ENCODE measurements around the gene ABCC6.
"Not testable (repeated sequence)": the region's sequence is repeated elsewhere in the genome, so short reads cannot be mapped to it uniquely, and the experiment has no call there.

Gene ABCC6

GRCh38 chr16:16188827-16189226 is 34.5 kb downstream of the ABCC6 start:
- no peak for DNase-seq

- DNase-seq: no peak
Measured at GRCh38 chr16:16186820-16187219, 36.5 kb downstream of the ABCC6 start.

DNA sequence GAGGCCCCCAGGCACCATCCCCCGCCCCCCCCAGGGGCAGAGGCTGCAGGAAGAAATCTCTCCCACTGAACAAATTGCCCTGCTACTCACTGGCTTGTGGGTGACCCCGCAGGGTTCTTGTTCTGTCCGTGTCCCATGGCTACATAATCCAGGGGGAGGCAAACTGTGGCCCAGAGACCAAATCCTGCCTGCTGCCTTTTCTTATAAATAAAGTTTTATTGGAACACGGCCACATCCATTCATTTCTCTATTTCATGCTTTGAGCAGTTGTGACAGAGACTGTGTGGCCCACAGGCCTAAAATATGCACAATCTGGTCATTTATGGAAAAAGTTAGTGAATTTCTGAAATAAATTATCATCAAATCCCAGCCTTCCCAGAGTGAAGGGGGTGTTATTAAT is 38.2 kb downstream of the ABCC6 start:
- no peak for DNase-seq

DNA sequence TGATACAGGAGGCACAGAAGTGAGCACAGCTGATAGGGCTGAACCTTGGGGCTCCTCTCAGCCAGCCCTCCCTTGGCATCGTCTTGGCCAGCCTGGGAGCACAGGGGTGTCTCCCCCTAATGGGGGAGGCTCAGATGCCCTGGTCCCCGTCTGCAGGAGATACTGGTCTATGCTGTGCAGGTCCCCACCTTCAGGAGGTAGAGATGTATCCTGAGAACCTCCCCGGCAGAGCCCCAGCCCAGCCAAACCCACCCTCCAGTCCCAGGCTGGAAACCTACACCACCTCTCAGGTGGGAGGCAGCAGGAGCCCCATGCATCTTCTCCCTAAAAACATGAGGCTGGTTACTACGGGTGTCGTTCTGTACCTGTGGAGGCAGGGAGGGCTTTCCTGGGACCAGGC is 38.7 kb downstream of the ABCC6 start:
- no peak for DNase-seq

DNA sequence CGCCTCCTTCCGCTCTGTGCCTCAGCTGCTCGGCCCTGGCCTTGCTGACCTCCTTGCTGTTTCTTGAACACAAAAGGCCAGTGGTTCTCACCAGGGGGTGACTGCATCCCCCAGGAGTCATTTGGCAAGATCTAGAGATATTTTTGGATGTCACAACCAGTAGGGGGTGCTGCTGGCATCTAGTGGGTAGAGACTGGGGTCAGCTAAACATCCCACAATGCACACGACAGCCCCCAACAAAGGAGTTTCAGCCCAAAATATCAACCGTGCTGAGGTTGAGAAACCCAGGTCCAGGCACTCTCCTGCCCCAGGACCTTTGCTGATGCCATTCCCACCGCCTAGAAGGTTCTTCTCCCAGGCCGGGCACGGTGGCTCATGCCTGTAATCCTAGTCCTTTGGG is 39.7 kb downstream of the ABCC6 start:
- no peak for DNase-seq

DNA sequence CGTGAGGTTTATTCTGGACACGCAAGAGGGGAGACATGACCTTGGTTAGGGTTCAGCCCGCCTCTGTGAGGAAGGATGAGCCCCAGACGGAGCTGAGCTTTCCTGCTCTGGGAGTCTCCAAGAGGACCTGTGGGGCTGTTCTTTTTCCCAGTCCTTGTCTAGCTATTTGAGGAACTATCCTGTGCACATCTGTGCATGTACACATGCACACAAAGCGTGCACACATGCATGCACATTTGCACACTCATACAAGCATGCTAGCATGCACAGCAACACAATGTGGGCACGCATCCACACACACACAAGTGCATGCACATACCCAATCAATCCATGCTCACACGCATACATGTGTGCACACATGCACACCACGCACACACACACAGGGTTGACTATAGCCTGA is 40.4 kb downstream of the ABCC6 start:
- DNase-seq: no peak

- DNase-seq: not testable (repeated sequence)
Measured at GRCh38 chr16:16181748-16182147, 41.5 kb downstream of the ABCC6 start.

- no peak for DNase-seq
Measured at GRCh38 chr16:16178455-16179162, 44.7 kb downstream of the ABCC6 start.

GRCh38 chr16:16176328-16176727 is 47.0 kb downstream of the ABCC6 start:
- DNase-seq: no peak

DNA sequence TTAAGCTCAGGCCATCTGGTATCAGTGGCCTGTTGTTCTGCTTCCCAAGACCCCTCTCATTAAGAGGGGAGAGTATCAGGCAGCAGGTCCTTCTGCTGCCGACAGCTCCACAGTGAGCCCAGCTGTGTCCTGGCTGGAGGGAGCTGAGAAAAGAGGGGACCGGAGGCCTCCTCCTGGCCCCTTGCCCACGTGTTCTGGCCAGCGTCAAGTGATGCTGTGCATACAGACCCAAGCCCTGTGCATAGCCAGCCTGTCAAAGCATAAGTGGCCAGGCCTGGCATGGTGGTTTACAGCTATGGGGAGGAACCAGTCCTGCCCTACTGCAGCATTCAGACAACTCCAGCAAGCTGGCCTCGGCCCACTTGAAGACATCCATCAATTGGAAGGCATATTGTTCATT is 48.0 kb downstream of the ABCC6 start:
- DNase-seq: no peak

DNA sequence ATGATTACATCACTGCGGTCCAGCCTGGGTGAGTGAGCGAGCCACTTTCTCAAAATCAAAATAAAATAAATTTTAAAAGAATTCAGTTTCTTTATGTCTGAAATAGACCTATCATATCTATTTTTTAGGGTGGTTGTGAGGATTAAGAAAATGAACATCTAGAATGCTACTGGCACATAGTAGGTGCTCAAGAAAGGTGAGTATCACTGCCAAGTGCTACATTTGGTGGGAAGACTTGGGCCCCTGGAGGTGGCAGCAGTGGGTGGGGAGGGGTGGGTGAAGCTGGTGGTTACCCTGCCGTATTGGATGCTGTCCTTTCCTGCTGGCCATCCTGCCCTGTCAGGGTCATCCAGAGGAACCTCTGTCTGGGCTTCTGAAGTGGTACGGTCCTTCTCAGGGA is 50.3 kb downstream of the ABCC6 start:
- no peak for DNase-seq

DNA sequence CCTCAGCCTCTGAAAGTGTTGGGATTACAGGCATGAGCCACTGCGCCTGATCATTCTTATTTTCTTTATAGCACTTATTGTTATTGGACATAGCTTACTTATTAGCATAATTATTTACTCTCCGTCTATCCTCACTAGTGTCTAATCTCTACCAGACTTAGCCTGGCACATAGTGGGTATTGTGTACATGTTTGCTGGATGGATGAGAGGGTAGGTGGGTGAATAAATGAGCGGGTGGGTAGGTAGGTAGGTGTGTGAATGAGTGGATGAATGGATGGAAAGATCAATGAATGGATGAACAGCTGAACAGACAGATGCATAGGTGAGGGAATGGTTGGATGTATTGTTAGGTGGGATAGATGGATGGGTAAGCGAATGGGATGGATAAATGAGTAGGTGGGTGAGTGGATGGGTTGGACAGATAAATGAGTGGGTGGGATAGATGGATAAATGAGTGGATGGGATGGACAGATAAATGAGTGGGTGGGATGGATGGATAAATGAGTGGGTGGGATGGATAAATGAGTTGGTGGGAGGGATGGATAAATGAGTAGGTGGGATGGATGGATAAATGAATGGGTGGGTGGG is 51.9 kb downstream of the ABCC6 start:
- DNase-seq: no peak

- no peak for DNase-seq
Measured at GRCh38 chr16:16169615-16170014, 53.7 kb downstream of the ABCC6 start.

DNA sequence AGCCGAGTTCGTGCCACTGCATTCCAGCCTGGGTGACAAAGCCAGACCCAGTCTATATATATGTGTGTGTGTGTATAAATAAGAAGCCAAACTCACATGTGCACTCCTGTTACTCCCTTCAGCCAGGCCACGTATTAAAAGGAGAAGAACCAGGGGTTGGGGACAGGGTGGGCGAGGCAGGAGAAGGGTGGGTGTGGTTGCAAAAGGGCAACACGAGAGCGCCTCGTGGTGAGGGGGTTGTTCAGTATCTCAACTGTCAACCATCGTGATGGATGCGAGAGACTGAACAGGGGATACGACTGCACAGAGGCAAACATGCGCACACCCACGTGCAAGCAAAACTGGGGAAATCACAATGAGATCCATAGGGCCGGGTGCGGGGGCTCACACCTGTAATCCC is 54.9 kb downstream of the ABCC6 start:
- DNase-seq: no peak

DNA sequence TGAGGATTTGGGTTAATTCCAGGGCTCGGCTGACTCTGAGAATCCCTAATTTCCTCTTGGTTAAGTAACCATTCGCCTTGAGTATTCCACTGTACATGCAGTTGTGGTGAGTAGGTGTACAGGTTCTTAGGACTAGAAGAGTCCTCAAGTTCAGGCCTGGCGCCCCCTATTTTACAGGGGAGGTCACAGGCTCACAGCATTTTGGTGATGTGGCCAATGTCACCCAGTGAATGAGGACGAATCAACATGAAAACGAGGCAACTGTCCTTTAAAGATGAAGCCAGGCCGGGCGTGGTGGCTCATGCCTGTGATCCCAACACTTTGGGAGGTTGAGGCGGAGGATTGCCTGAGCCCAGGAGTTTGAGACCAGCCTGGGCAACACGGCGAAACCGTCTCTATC is 55.4 kb downstream of the ABCC6 start:
- DNase-seq: no peak

DNA sequence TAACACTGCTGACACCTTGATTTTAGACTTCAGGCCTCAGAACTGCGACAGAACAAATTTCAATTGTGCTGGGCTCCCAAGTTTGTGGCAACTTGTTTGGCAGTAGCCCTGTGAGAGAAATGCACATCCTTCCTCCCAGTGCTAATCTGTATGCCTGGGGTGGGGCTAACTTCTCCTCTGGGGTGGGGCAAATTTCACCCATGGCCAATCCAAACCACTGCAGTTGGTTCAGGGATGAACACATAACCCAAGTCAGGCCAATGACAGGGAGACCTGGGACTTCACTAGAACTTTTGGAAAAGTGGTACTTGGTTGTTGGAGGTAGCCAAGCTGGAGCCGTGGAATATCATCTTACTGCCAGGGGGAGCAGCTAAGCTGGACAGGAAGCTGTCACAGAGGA is 56.3 kb downstream of the ABCC6 start:
- no peak for DNase-seq

GRCh38 chr16:16166085-16166484 is 57.2 kb downstream of the ABCC6 start:
- no peak for DNase-seq

- DNase-seq: no peak
Measured at GRCh38 chr16:16164243-16164642, 59.1 kb downstream of the ABCC6 start.

DNA sequence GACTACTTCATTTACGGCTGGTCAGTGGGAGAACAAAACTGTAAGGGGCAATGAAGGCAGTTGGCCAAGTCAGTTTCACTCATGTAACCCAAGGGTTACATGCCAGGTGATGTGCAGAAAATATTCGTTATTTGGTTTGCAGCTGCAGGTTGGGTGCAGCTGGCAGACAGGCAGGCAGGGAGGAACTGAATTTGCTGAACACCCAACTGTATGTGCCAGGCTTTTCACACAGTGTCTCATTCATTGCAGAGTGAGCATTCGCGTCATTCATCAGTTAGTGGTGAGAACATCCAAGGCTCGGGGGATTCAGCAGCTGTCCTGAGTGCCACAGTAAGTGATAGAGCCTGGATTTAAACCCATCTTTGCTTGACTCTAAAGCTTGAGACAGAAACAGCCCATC is 59.7 kb downstream of the ABCC6 start:
- no peak for DNase-seq

DNA sequence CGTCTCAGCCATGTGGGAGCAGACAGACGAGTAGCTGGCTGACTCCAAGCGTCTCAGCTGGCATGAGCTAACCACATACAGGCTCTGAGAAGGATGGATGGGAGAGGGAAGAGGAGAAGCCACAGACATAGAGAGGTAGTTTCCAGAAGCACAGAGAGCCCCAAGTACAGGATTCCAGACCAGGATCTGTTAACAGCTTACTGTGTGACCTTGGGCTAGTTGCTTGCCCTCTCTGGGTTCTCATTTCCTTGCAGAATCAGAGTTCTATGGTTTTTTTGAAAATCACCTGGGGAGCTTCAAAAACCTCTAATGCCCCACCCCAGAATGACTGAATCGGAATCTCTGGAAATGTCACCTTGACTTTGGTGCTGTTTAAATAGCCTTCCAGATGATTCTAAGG is 60.2 kb downstream of the ABCC6 start:
- DNase-seq: no peak

GRCh38 chr16:16162591-16162990 is 60.7 kb downstream of the ABCC6 start:
- no peak for DNase-seq

DNA sequence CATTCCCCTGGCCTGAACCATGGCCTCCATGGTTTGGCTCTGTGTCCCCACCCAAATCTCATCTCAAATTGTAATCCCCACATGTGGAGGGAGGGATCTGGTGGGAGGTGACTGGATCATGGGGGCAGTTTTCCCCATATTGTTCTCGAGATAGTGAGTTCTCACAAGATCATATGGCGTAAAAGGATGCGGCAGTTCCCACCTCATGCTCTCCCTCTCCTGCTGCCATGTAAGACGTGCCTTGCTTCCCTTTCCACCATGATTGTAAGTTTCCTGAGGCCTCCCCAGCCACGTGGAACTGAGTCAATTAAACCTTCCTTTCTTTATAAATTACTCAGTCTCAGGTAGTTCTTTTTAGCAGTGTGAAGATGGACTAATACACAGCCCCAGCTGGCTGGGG is 61.5 kb downstream of the ABCC6 start:
- DNase-seq: not testable (repeated sequence)

DNA sequence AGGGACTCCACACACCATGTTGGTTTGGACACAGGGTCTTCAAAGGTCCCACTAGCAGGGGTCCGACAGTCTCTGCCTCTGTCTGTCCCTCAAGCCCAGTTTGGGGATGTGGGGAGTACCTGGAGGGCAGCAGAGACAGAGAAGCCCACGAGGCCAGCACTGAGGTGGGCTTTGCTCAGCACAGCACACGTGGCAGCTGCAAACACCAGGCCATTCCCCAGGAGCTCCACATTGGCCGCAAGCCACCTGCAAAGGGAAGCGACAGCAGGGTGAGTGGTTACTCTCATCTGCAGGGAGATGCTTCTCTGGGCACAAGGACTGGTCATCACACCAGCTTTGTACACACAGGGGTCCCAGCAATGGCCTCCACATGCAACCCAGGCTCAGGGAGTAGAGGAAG is 62.0 kb downstream of the ABCC6 start:
- DNase-seq: no peak

- DNase-seq: no peak
Measured at GRCh38 chr16:16159662-16160061, 63.6 kb downstream of the ABCC6 start.

DNA sequence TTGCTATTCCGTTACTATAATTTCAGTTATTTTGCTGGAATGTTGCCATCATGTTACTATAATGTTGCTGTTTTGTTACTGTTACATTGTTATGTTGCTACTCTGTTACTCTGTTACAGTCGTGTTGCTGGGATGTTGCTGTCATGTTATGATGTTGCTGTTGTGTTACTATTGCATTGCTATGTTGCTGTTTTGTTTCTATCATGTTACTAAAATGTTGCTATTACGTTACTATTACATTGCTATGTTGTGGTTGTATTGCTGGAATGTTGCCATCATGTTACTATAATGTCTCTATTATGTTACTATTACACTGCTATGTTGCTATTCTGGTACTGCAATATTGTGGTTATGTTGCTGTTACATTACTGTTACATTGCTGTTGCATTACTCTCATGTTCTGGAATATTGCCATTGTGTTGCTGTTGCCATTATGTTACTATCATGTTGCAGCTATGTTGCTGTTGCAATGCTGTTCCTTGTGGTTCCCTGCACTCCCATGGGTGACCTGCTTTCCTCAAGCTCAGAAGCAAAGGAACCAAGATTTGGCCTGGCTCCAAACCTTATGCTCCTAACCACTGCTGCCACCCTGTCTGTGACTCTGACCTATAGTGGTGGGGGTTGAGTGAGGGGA is 64.4 kb downstream of the ABCC6 start:
- no peak for DNase-seq

Measured in activated naive CD4-positive, alpha-beta T cell (primary cell).